IMR-90 (cell line): ENCODE results near the gene OR4A15. TPM values are rescaled to one million over a fixed set of nuclear protein-coding genes. Genes with fewer than 3 reads are reported as not detected.

Experiments used
- ATAC-seq: fragments of 200-7000 bp; cut with Tn5 transposase; 2 replicates; pipeline ENCODE4 v1.9.1; 2020; ENCODE audit warnings: low read depth, mild to moderate bottlenecking, moderate library complexity
- BruUV-seq: library from RNA; stranded (reverse); fragments of 400-500 nt; replicated peaks from 2 replicates; lab custom pipeline; 2021; lab: Mats Ljungman, UMichigan
- CTCF ChIA-PET: fragments of 300-600 bp; formaldehyde crosslinking; extraction: SDS; loops from one replicate; lab custom pipeline; 2021; ENCODE audit warnings: antibody characterized with exemption; lab: Yijun Ruan, JAX
- POLR2A ChIA-PET: fragments of 300-600 bp; sonication (Branson Sonifier 250); formaldehyde crosslinking; loops from one replicate; lab custom pipeline; 2022; ENCODE audit warnings: antibody characterized with exemption; ENCODE audit not compliant: unreplicated experiment; lab: Charles Lee
- DNase-seq: peaks from one replicate; pipeline ENCODE4 v3.0.0; 2013
- H2AFZ ChIP-seq: replicated peaks from 2 replicates; pipeline ENCODE3; 2013; ENCODE audit warnings: low read length, mild to moderate bottlenecking; ENCODE audit not compliant: poor library complexity
- H2AK5ac ChIP-seq: 2 replicates; pipeline ENCODE4 v1.6.1; 2013; ENCODE audit warnings: low read depth, low read length, inconsistent platforms
- H2AK9ac ChIP-seq: replicated peaks from 2 replicates; pipeline ENCODE3; 2013; ENCODE audit warnings: mild to moderate bottlenecking, low read depth, low read length, moderate library complexity; ENCODE audit not compliant: poor library complexity
- H2BK120ac ChIP-seq: 2 replicates; pipeline ENCODE4 v1.6.1; 2013; ENCODE audit warnings: low read depth, low read length, inconsistent platforms
- H2BK15ac ChIP-seq: 3 replicates; pipeline ENCODE4 v1.6.1; 2013; ENCODE audit warnings: low read depth, low read length, inconsistent platforms
- H2BK20ac ChIP-seq: 2 replicates; pipeline ENCODE4 v1.6.1; 2013; ENCODE audit warnings: low read depth, mild to moderate bottlenecking, inconsistent platforms, low read length, moderate library complexity
- H2BK5ac ChIP-seq: 2 replicates; pipeline ENCODE4 v1.6.1; 2013; ENCODE audit warnings: mild to moderate bottlenecking, low read depth, low read length, inconsistent platforms; ENCODE audit not compliant: poor library complexity, severe bottlenecking
- H3K14ac ChIP-seq: replicated peaks from 2 replicates; pipeline ENCODE4 v1.6.1; 2013; ENCODE audit warnings: low read depth, low read length, inconsistent platforms
- H3K18ac ChIP-seq: 2 replicates; pipeline ENCODE4 v1.6.1; 2013; ENCODE audit warnings: low read depth, low read length, control low read depth
- H3K23ac ChIP-seq: 2 replicates; pipeline ENCODE4 v1.6.1; 2013; ENCODE audit warnings: low read depth, low read length, inconsistent platforms
- H3K27ac ChIP-seq: 2 replicates; pipeline ENCODE4 v1.5.1; 2013; ENCODE audit warnings: mild to moderate bottlenecking, control low read depth, low read length; ENCODE audit not compliant: insufficient read depth
- H3K27me3 ChIP-seq: 2 replicates; pipeline ENCODE4 v1.6.1; 2013; ENCODE audit warnings: low read length; ENCODE audit not compliant: control insufficient read depth, insufficient read depth
- H3K36me3 ChIP-seq: 2 replicates; pipeline ENCODE4 v1.6.1; 2013; ENCODE audit warnings: low read length, mixed read lengths; ENCODE audit not compliant: control insufficient read depth, insufficient read depth
- H3K4ac ChIP-seq: 2 replicates; pipeline ENCODE4 v1.6.1; 2013; ENCODE audit warnings: low read depth, low read length, inconsistent platforms
- H3K4me1 ChIP-seq: 2 replicates; pipeline ENCODE4 v1.6.1; 2013; ENCODE audit warnings: low read length, mixed read lengths; ENCODE audit not compliant: control insufficient read depth, insufficient read depth
- H3K4me2 ChIP-seq: 2 replicates; pipeline ENCODE4 v1.6.1; 2013; ENCODE audit warnings: low read depth, mild to moderate bottlenecking, control low read depth, low read length, moderate library complexity
- H3K4me3 ChIP-seq: 2 replicates; pipeline ENCODE4 v1.5.1; 2013; ENCODE audit warnings: low read depth, mild to moderate bottlenecking, control low read depth, low read length, moderate library complexity; ENCODE audit not compliant: insufficient read depth
- H3K56ac ChIP-seq: 2 replicates; pipeline ENCODE4 v1.6.1; 2013; ENCODE audit warnings: low read length, inconsistent platforms; ENCODE audit not compliant: insufficient read depth; ENCODE audit errors: extremely low read depth
- H3K79me1 ChIP-seq, 2 experiments: 2 replicates each; pipeline ENCODE4 v1.6.1; 2013; ENCODE audit warnings: low read length in 2 of 2, inconsistent platforms in 1 of 2, low read depth in 1 of 2
- H3K9ac ChIP-seq: 2 replicates; pipeline ENCODE4 v1.6.1; 2013; ENCODE audit warnings: low read depth, low read length, control low read depth
- H3K9me1 ChIP-seq: 2 replicates; pipeline ENCODE4 v1.6.1; 2013; ENCODE audit warnings: low read length, inconsistent platforms; ENCODE audit not compliant: insufficient read depth
- H3K9me3 ChIP-seq: 2 replicates; pipeline ENCODE4 v1.6.1; 2013; ENCODE audit warnings: low read length; ENCODE audit not compliant: control insufficient read depth, insufficient read depth
- H4K20me1 ChIP-seq: 2 replicates; pipeline ENCODE4 v1.6.1; 2013; ENCODE audit warnings: low read length, inconsistent platforms; ENCODE audit not compliant: insufficient read depth
- H4K5ac ChIP-seq: 2 replicates; pipeline ENCODE4 v1.6.1; 2013; ENCODE audit warnings: mild to moderate bottlenecking, low read depth, low read length, control low read depth
- H4K8ac ChIP-seq, 2 experiments: 2 replicates each; pipeline ENCODE4 v1.6.1; 2013; ENCODE audit warnings: low read depth in 2 of 2, low read length in 2 of 2, control low read depth in 1 of 2, inconsistent platforms in 1 of 2
- H4K91ac ChIP-seq: 2 replicates; pipeline ENCODE4 v1.6.1; 2013; ENCODE audit warnings: low read depth, low read length, inconsistent platforms; ENCODE audit not compliant: insufficient read depth
- CHD1 ChIP-seq: IDR thresholded peaks from 2 replicates; pipeline ENCODE4 v1.6.1; 2012; ENCODE audit warnings: low read depth, low read length, improper control_type of control experiment
- MAZ ChIP-seq: IDR thresholded peaks from 2 replicates; pipeline ENCODE4 v1.6.1; 2012; ENCODE audit warnings: low read depth, mild to moderate bottlenecking, low read length, improper control_type of control experiment, moderate library complexity, borderline replicate concordance
- RAD21 ChIP-seq: IDR thresholded peaks from 2 replicates; pipeline ENCODE4 v1.6.1; 2012; ENCODE audit warnings: low read length, improper control_type of control experiment
- RCOR1 ChIP-seq: IDR thresholded peaks from 2 replicates; pipeline ENCODE4 v1.6.1; 2012; ENCODE audit warnings: mild to moderate bottlenecking, low read length, improper control_type of control experiment; ENCODE audit not compliant: insufficient replicate concordance
- WGBS, 2 experiments: methylation state at CpG; one replicate each; pipeline versions ENCODE4 v1.1.5 to v1.1.7; 2013; ENCODE audit warnings: missing lambda C conversion rate in 2 of 2; ENCODE audit not compliant: insufficient read length in 1 of 2; ENCODE audit errors: extremely low coverage in 2 of 2; 5-methylcytosine and 5-hydroxymethylcytosine counted together
- dilution Hi-C: fragments of 300-500 bp; cut with HindIII; formaldehyde crosslinking; loops from one replicate; pipeline ENCODE4 v1.14.3; 2018; ENCODE audit warnings: low sequenced_read_pairs; ENCODE audit not compliant: unreplicated experiment
- in situ Hi-C: fragments of 300-500 bp; cut with MboI; formaldehyde crosslinking; loops from 3 replicates; pipeline ENCODE4 v1.14.3; 2019; ENCODE audit warnings: low sequenced_read_pairs, inconsistent platforms, mixed read lengths
- intact Hi-C: fragments of 100-400 bp; cut with micrococcal nuclease; formaldehyde crosslinking; loops from 2 replicates; pipeline ENCODE4 v1.10.0; 2022
- microRNA-seq, 2 experiments: library from miRNA; stranded (forward) in 1 of 2; unstranded in 1 of 2; fragments of 10-50 nt in 1 of 2; fragments of <30 nt in 1 of 2; gene quantifications in 1 of 2; microRNA quantifications in 1 of 2; one replicate each; pipeline versions ENCODE3 to v1.1.0; 2013 to 2020; ENCODE audit not compliant: insufficient read depth in 1 of 2, insufficient read length in 1 of 2, unreplicated experiment in 1 of 2
- polyA plus RNA-seq, 3 experiments: library from polyadenylated mRNA; depleted of rRNA; stranded (reverse); fragments of >200 nt; gene quantifications; 2 replicates each; pipeline ENCODE4 v1.2.3, GENCODE V29; 2012; ENCODE audit warnings: low replicate concordance in 1 of 3
- small RNA-seq, 5 experiments: library from RNA; depleted of rRNA; stranded (forward); fragments of <200 nt; gene quantifications; one replicate each; pipeline ENCODE3, GENCODE V24; 2012
- total RNA-seq: library from RNA; depleted of rRNA; stranded (reverse); fragments of >200 nt; gene quantifications from 2 replicates; pipeline ENCODE4 v1.2.3, GENCODE V29; 2012; rRNA removed
- TF ChIP-seq, protein P1 (sequence below): conservative IDR thresholded peaks from 2 replicates; pipeline ENCODE4 v1.5.1; 2012; ENCODE audit warnings: mild to moderate bottlenecking, low read depth, low read length, improper control_type of control experiment
- TF ChIP-seq, protein P2 (sequence below): fragments of 150-350 bp; IDR thresholded peaks from 2 replicates; pipeline ENCODE4 v1.6.1; 2016; ENCODE audit warnings: low read depth, mild to moderate bottlenecking, low read length, moderate library complexity, borderline replicate concordance

The OR4A15 gene
- total and polyA plus RNA-seq, 2 of the 4 experiments (the other 2 are of a cell fraction), result not detected

DNA sequence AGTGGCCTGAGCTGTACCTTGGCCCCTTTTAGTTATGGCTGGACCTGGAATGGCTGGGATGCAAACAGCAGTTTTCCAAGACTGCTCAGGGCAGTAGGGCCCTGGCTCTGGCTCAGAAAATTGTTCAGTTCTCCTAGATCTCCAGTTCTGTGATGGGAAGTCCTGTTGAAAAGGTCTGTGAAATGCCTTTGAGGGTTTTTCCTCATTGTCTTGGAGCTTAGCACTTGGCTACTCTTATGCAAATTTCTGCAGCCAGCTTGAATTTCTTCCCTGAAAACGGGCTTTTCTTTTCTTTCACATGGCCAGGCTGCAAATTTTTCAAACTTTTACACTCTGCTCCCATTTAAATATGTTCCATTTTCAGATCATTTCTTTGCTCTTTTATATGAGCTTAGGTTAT, 33.2 kb downstream of the OR4A15 start:
- H3K4ac ChIP-seq, result no peak overlapping the region
- no peak overlapping the region for H3K14ac ChIP-seq
- H3K4me2 ChIP-seq, result no peak overlapping the region
- H3K27me3 ChIP-seq, result no peaks in the 10 kb centered on the region
- H3K4me1 ChIP-seq, result no peaks in the 10 kb centered on the region
- no peak overlapping the region for H3K4me3 ChIP-seq
- no peak overlapping the region for H2AFZ ChIP-seq
- H4K8ac ChIP-seq, result no peak overlapping the region
- H3K79me1 ChIP-seq, result no peaks in the 10 kb centered on the region
- in situ Hi-C loops (no loop called here), dilution Hi-C loops (no loop called here), intact Hi-C loops (no loop called here)
- H3K56ac ChIP-seq, result no peak overlapping the region
- H3K36me3 ChIP-seq, result no peaks in the 10 kb centered on the region
- TF ChIP-seq RAD21 (no peak), MAZ (no peak), CHD1 (no peak), RCOR1 (no peak)
- TF ChIP-seq, protein P1, sequence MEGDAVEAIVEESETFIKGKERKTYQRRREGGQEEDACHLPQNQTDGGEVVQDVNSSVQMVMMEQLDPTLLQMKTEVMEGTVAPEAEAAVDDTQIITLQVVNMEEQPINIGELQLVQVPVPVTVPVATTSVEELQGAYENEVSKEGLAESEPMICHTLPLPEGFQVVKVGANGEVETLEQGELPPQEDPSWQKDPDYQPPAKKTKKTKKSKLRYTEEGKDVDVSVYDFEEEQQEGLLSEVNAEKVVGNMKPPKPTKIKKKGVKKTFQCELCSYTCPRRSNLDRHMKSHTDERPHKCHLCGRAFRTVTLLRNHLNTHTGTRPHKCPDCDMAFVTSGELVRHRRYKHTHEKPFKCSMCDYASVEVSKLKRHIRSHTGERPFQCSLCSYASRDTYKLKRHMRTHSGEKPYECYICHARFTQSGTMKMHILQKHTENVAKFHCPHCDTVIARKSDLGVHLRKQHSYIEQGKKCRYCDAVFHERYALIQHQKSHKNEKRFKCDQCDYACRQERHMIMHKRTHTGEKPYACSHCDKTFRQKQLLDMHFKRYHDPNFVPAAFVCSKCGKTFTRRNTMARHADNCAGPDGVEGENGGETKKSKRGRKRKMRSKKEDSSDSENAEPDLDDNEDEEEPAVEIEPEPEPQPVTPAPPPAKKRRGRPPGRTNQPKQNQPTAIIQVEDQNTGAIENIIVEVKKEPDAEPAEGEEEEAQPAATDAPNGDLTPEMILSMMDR, result no peak
- TF ChIP-seq, protein P2, sequence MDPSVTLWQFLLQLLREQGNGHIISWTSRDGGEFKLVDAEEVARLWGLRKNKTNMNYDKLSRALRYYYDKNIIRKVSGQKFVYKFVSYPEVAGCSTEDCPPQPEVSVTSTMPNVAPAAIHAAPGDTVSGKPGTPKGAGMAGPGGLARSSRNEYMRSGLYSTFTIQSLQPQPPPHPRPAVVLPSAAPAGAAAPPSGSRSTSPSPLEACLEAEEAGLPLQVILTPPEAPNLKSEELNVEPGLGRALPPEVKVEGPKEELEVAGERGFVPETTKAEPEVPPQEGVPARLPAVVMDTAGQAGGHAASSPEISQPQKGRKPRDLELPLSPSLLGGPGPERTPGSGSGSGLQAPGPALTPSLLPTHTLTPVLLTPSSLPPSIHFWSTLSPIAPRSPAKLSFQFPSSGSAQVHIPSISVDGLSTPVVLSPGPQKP, result no peak
- H3K9ac ChIP-seq, result no peak overlapping the region
- POLR2A ChIA-PET, result no interaction called here
- WGBS, 2 experiments, result 0% methylated on average over 1 of the region's 1 CpG; no CpG with 5 or more reads in 1 of the 2 experiments
- no peak overlapping the region for H2BK15ac ChIP-seq
- H2BK120ac ChIP-seq, result no peak overlapping the region
- no peak overlapping the region for H2AK5ac ChIP-seq
- H3K9me3 ChIP-seq, result peaks cover 5% of the 10 kb centered on the region; the same call in 1 of the 2 replicates
- no peak overlapping the region for H2BK5ac ChIP-seq
- no peak overlapping the region for H4K91ac ChIP-seq
- H4K20me1 ChIP-seq, result no peaks in the 10 kb centered on the region
- no peak for ATAC-seq
- no peak overlapping the region for H4K5ac ChIP-seq
- H3K18ac ChIP-seq, result no peak overlapping the region
- no peak overlapping the region for H2AK9ac ChIP-seq
- BruUV-seq, result no TSS peak
- CTCF ChIA-PET, result no interaction called here
- no peak overlapping the region for H3K27ac ChIP-seq
- H3K9me1 ChIP-seq, result no peaks in the 10 kb centered on the region
- H3K23ac ChIP-seq, result no peak overlapping the region
- no peak overlapping the region for H2BK20ac ChIP-seq
- DNase-seq, result no peak

Small RNAs within 50 kb of the gene (microRNA-seq; reads per million reads assigned to microRNA genes)
- not detected for gene OR4X7P (ENCODE audit: insufficient read depth, insufficient read length)

Small RNAs within 50 kb of the gene (small RNA-seq; reads per million reads assigned to genes)
- 0 reads per million in 5 experiments for gene OR4X7P

Other genes starting within 250 kb of the OR4A15 start
- not detected in 2 replicates for gene TRIM48, start 105.8 kb upstream of the OR4A15 start, total RNA-seq
- gene TRIM48, start 105.8 kb upstream of the OR4A15 start, polyA plus RNA-seq (2012; rRNA removed), result not detected in 2 replicates
- not detected in 2 replicates for gene OR4A16, start 24.8 kb upstream of the OR4A15 start, total RNA-seq
- gene OR4A16, start 24.8 kb upstream of the OR4A15 start, polyA plus RNA-seq (2012; rRNA removed), result not detected in 2 replicates
- not detected in 2 replicates for gene OR4C15, start 186.5 kb downstream of the OR4A15 start, total RNA-seq
- not detected in 2 replicates for gene OR4C15, start 186.5 kb downstream of the OR4A15 start, polyA plus RNA-seq (2012; rRNA removed)
- not detected in 2 replicates for gene OR4C16, start 204.2 kb downstream of the OR4A15 start, total RNA-seq
- not detected in 2 replicates for gene OR4C16, start 204.2 kb downstream of the OR4A15 start, polyA plus RNA-seq (2012; rRNA removed)
- gene OR4C11, start 239.7 kb downstream of the OR4A15 start, total RNA-seq, result not detected in 2 replicates
- gene OR4C11, start 239.7 kb downstream of the OR4A15 start, polyA plus RNA-seq (2012; rRNA removed), result not detected in 2 replicates